CD8-positive, alpha-beta memory T cell (primary cell): ENCODE measurements around the gene HTRA3. TPM values are rescaled to one million over a fixed set of nuclear protein-coding genes. Genes with fewer than 3 reads are reported as not detected.
A peak's percentile ranks its signal among the peaks of the same experiment; 100 is the strongest.

Source experiments
- CTCF ChIA-PET: fragments of 350-600 bp; sonication (Branson Sonifier 250); formaldehyde crosslinking; loops from one replicate; lab custom pipeline; 2021; ENCODE audit warnings: antibody characterized with exemption; lab: Charles Lee
- POLR2A ChIA-PET: fragments of 350-600 bp; sonication (Branson Sonifier 250); formaldehyde crosslinking; loops from one replicate; lab custom pipeline; 2021; ENCODE audit warnings: antibody characterized with exemption; lab: Charles Lee
- DNase-seq, 5 donors: peaks; one replicate each; pipeline versions ENCODE4 v3.0.0 to v3.0.0-alpha.2; 2020 to 2022; ENCODE audit warnings: mixed read lengths in 1 of 5
- H3K27ac ChIP-seq: one replicate; pipeline ENCODE4 v1.7.0; 2013; ENCODE audit warnings: low read depth, mild to moderate bottlenecking, low read length, moderate library complexity
- H3K27me3 ChIP-seq: 2 replicates; pipeline ENCODE4 v1.7.0; 2013; ENCODE audit warnings: low read length, mild to moderate bottlenecking; ENCODE audit not compliant: insufficient read depth, poor library complexity, severe bottlenecking
- H3K36me3 ChIP-seq: 2 replicates; pipeline ENCODE4 v1.7.0; 2013; ENCODE audit warnings: mild to moderate bottlenecking, low read length, moderate library complexity; ENCODE audit not compliant: insufficient read depth
- H3K4me1 ChIP-seq: 2 replicates; pipeline ENCODE4 v1.7.0; 2013; ENCODE audit warnings: mild to moderate bottlenecking, low read length, moderate library complexity; ENCODE audit not compliant: insufficient read depth
- H3K4me3 ChIP-seq: 2 replicates; pipeline ENCODE4 v1.7.0; 2013; ENCODE audit warnings: mild to moderate bottlenecking, low read length
- H3K9me3 ChIP-seq: 2 replicates; pipeline ENCODE4 v1.7.0; 2013; ENCODE audit warnings: mild to moderate bottlenecking, low read length
- H3K27ac Mint-ChIP-seq, 8 donors: one replicate each; pipeline ENCODE4 v1.8.0; 2020 to 2021; ENCODE audit warnings: mixed read lengths in 8 of 8, mild to moderate bottlenecking in 6 of 8, inconsistent platforms in 3 of 8, moderate library complexity in 3 of 8
- H3K27me3 Mint-ChIP-seq, 2 donors: one replicate each; pipeline ENCODE4 v1.8.0; 2020 to 2021; ENCODE audit warnings: mixed read lengths in 2 of 2, mild to moderate bottlenecking in 1 of 2, moderate library complexity in 1 of 2
- H3K36me3 Mint-ChIP-seq, 3 donors: one replicate each; pipeline ENCODE4 v1.8.0; 2020 to 2021; ENCODE audit warnings: mixed read lengths in 3 of 3, inconsistent platforms in 1 of 3, mild to moderate bottlenecking in 1 of 3
- H3K4me1 Mint-ChIP-seq, 3 donors: one replicate each; pipeline ENCODE4 v1.8.0; 2020 to 2021; ENCODE audit warnings: mixed read lengths in 3 of 3, inconsistent platforms in 1 of 3, mild to moderate bottlenecking in 1 of 3
- H3K4me3 Mint-ChIP-seq, 7 donors: one replicate each; pipeline ENCODE4 v1.8.0; 2020 to 2021; ENCODE audit warnings: mixed read lengths in 7 of 7, mild to moderate bottlenecking in 6 of 7, moderate library complexity in 4 of 7, inconsistent platforms in 2 of 7
- H3K9me3 Mint-ChIP-seq, 5 donors: one replicate each; pipeline ENCODE4 v1.8.0; 2020 to 2022; ENCODE audit warnings: mixed read lengths in 5 of 5, mild to moderate bottlenecking in 3 of 5, moderate library complexity in 2 of 5, inconsistent platforms in 1 of 5
- polyA plus RNA-seq: library from polyadenylated mRNA; unstranded; fragments of 300-500 nt; fragmentation: Illumina TruSeq; gene quantifications from one replicate; pipeline ENCODE4 v1.2.3, GENCODE V29; 2021
- total RNA-seq, 2 experiments: library from RNA; stranded (reverse); gene quantifications; one replicate each; pipeline ENCODE4 v1.2.3, GENCODE V29; 2021

Gene HTRA3
- total and polyA plus RNA-seq, 3 experiments from 2014 or later, result not detected

GRCh38 chr4:8224975-8225625 is 44.5 kb upstream of the HTRA3 start:
- ChIA-PET POLR2A (interaction anchor here (0.6 to 0.7 kb wide), 2 partner anchors 11 to 60 kb away, joined by 3 read pairs; no protein-coding TSS in a partner anchor), CTCF (interaction anchor here (1.4 to 3.1 kb wide), 3 partner anchors 13 to 49 kb away, joined by 4 to 8 read pairs (median 7); no protein-coding TSS in a partner anchor)
- peak overlapping the region in 5 of 8 donors; percentile 29 to 86 (median 75) for H3K27ac Mint-ChIP-seq
- peaks cover 42 to 86% (median 49%) of the 10 kb centered on the region in 3 donors for H3K4me1 Mint-ChIP-seq
- H3K27ac ChIP-seq, result no peak overlapping the region
- no peaks in the 10 kb centered on the region for H3K9me3 ChIP-seq
- DNase-seq, result peak in 2 of 5 donors; percentile 24 to 65
- H3K36me3 ChIP-seq, result peaks cover 13% of the 10 kb centered on the region
- H3K4me1 ChIP-seq, result peaks cover 74% of the 10 kb centered on the region
- H3K4me3 ChIP-seq, result no peak overlapping the region
- no peaks in the 10 kb centered on the region for H3K27me3 Mint-ChIP-seq
- H3K9me3 Mint-ChIP-seq, result no peaks in the 10 kb centered on the region
- H3K27me3 ChIP-seq, result no peaks in the 10 kb centered on the region
- H3K36me3 Mint-ChIP-seq, result peaks cover 0 to 39% (median 14%) of the 10 kb centered on the region in 3 donors
- H3K4me3 Mint-ChIP-seq, result peak overlapping the region; percentile 24 to 92 (median 49)

GRCh38 chr4:8225706-8226443 is 43.7 kb upstream of the HTRA3 start:
- Mint-ChIP-seq H3K27ac (peak overlapping the region in 2 of 8 donors; percentile 27 to 39), H3K36me3 (peaks cover 0 to 31% (median 9%) of the 10 kb centered on the region in 3 donors), H3K27me3 (no peaks in the 10 kb centered on the region), H3K4me3 (peak overlapping the region in 3 of 7 donors; percentile 24 to 37 (median 26)), H3K4me1 (peaks cover 47 to 86% (median 53%) of the 10 kb centered on the region in 3 donors), H3K9me3 (no peaks in the 10 kb centered on the region)
- ChIA-PET CTCF (interaction anchor here (1.4 to 3.1 kb wide), 4 partner anchors 12 to 49 kb away, joined by 4 to 8 read pairs (median 6); partner anchors contain the start of gene SH3TC1), POLR2A (no interaction called here)
- no peak for DNase-seq
- H3K27me3 ChIP-seq, result no peaks in the 10 kb centered on the region
- H3K4me1 ChIP-seq, result peaks cover 72% of the 10 kb centered on the region
- H3K9me3 ChIP-seq, result no peaks in the 10 kb centered on the region
- no peak overlapping the region for H3K27ac ChIP-seq
- no peak overlapping the region for H3K4me3 ChIP-seq
- peaks cover 10% of the 10 kb centered on the region for H3K36me3 ChIP-seq

- H3K4me3 Mint-ChIP-seq, result peak overlapping the region in 1 of 7 donors; percentile 74
- ChIA-PET CTCF (interaction anchor here (0.9 to 3.1 kb wide), 4 partner anchors 15 to 190 kb away, joined by 3 to 8 read pairs (median 4); no protein-coding TSS in a partner anchor), POLR2A (no interaction called here)
- peaks cover 43 to 83% (median 43%) of the 10 kb centered on the region in 3 donors for H3K4me1 Mint-ChIP-seq
- no peaks in the 10 kb centered on the region for H3K9me3 ChIP-seq
- H3K36me3 ChIP-seq, result peaks cover 7% of the 10 kb centered on the region
- H3K27ac ChIP-seq, result no peak overlapping the region
- no peak overlapping the region for H3K4me3 ChIP-seq
- no peaks in the 10 kb centered on the region for H3K27me3 Mint-ChIP-seq
- H3K9me3 Mint-ChIP-seq, result no peaks in the 10 kb centered on the region
- DNase-seq, result no peak
- H3K36me3 Mint-ChIP-seq, result peaks cover 0 to 23% (median 6%) of the 10 kb centered on the region in 3 donors
- no peak overlapping the region for H3K27ac Mint-ChIP-seq
- no peaks in the 10 kb centered on the region for H3K27me3 ChIP-seq
- H3K4me1 ChIP-seq, result peaks cover 59% of the 10 kb centered on the region
Observed at GRCh38 chr4:8227201-8227770, 42.3 kb upstream of the HTRA3 start.

GRCh38 chr4:8227771-8228318 is 41.7 kb upstream of the HTRA3 start:
- DNase-seq, result no peak
- Mint-ChIP-seq H3K9me3 (no peaks in the 10 kb centered on the region), H3K27ac (no peak overlapping the region), H3K36me3 (peaks cover 0 to 21% (median 6%) of the 10 kb centered on the region in 3 donors), H3K4me3 (peak overlapping the region in 1 of 7 donors; percentile 51), H3K4me1 (peaks cover 43 to 79% (median 44%) of the 10 kb centered on the region in 3 donors), H3K27me3 (no peaks in the 10 kb centered on the region)
- Histone ChIP-seq H3K4me3 (no peak overlapping the region), H3K9me3 (no peaks in the 10 kb centered on the region), H3K27me3 (no peaks in the 10 kb centered on the region), H3K36me3 (peaks cover 7% of the 10 kb centered on the region), H3K27ac (no peak overlapping the region), H3K4me1 (peaks cover 57% of the 10 kb centered on the region)
- ChIA-PET POLR2A (no interaction called here), CTCF (interaction anchor here (0.9 to 3.1 kb wide), 5 partner anchors 14 to 190 kb away, joined by 3 to 8 read pairs (median 3); no protein-coding TSS in a partner anchor)

- peak overlapping the region; percentile 22 to 84 (median 72) for H3K4me3 Mint-ChIP-seq
- no peaks in the 10 kb centered on the region for H3K27me3 ChIP-seq
- no peaks in the 10 kb centered on the region for H3K9me3 Mint-ChIP-seq
- H3K27me3 Mint-ChIP-seq, result no peaks in the 10 kb centered on the region
- H3K4me1 Mint-ChIP-seq, result peaks cover 43 to 75% (median 44%) of the 10 kb centered on the region in 3 donors
- peaks cover 0 to 17% (median 6%) of the 10 kb centered on the region in 3 donors for H3K36me3 Mint-ChIP-seq
- H3K27ac ChIP-seq, result no peak overlapping the region
- H3K36me3 ChIP-seq, result peaks cover 12% of the 10 kb centered on the region
- ChIA-PET CTCF (interaction anchor here (1.1 to 1.7 kb wide), 4 partner anchors 14 to 189 kb away, joined by 3 to 4 read pairs (median 4); no protein-coding TSS in a partner anchor), POLR2A (interaction anchor here (0.6 kb wide), 1 partner anchor 104 kb away, joined by 3 read pairs; no protein-coding TSS in a partner anchor)
- peak overlapping the region; percentile 36 for H3K4me3 ChIP-seq
- no peaks in the 10 kb centered on the region for H3K9me3 ChIP-seq
- H3K4me1 ChIP-seq, result peaks cover 57% of the 10 kb centered on the region
- DNase-seq, result peak; percentile 54 to 86 (median 79)
- H3K27ac Mint-ChIP-seq, result peak overlapping the region; percentile 66 to 95 (median 86)
Observed at GRCh38 chr4:8228319-8229250, 41.0 kb upstream of the HTRA3 start.

GRCh38 chr4:8229331-8229975 is 40.1 kb upstream of the HTRA3 start:
- H3K36me3 ChIP-seq, result peaks cover 14% of the 10 kb centered on the region

More at GRCh38 chr4:8229331-8229975, 40.1 kb upstream of the HTRA3 start:
- Histone ChIP-seq H3K27ac (no peak overlapping the region), H3K27me3 (no peaks in the 10 kb centered on the region), H3K4me3 (peak overlapping the region; percentile 36), H3K4me1 (peaks cover 53% of the 10 kb centered on the region), H3K9me3 (no peaks in the 10 kb centered on the region)
- Mint-ChIP-seq H3K27ac (peak overlapping the region; percentile 66 to 95 (median 86)), H3K36me3 (peaks cover 0 to 10% (median 0%) of the 10 kb centered on the region in 3 donors), H3K4me3 (peak overlapping the region; percentile 22 to 84 (median 72)), H3K4me1 (peaks cover 35 to 68% (median 37%) of the 10 kb centered on the region in 3 donors), H3K27me3 (no peaks in the 10 kb centered on the region), H3K9me3 (no peaks in the 10 kb centered on the region)
- POLR2A ChIA-PET, result no interaction called here
- CTCF ChIA-PET, result interaction anchor here (1.7 kb wide), 1 partner anchor 13 kb away, joined by 4 read pairs; no protein-coding TSS in a partner anchor
- peak in 2 of 5 donors; percentile 16 to 61 for DNase-seq
